Iris pigment epithelial cell (primary cell): ENCODE data around the gene IFNA8.
A peak's percentile ranks its signal among the peaks of the same experiment; 100 is the strongest.
"Not testable (repeated sequence)": the region's sequence is repeated elsewhere in the genome, so short reads cannot be mapped to it uniquely, and the experiment has no call there.

ENCODE experiments used
- DNase-seq: peaks from one replicate; pipeline ENCODE4 v3.0.0-alpha.2; 2011; ENCODE audit warnings: low read depth

The IFNA8 gene

GRCh38 chr9:21429191-21429590 is 20.3 kb downstream of the IFNA8 start:
- no peak for DNase-seq

DNA sequence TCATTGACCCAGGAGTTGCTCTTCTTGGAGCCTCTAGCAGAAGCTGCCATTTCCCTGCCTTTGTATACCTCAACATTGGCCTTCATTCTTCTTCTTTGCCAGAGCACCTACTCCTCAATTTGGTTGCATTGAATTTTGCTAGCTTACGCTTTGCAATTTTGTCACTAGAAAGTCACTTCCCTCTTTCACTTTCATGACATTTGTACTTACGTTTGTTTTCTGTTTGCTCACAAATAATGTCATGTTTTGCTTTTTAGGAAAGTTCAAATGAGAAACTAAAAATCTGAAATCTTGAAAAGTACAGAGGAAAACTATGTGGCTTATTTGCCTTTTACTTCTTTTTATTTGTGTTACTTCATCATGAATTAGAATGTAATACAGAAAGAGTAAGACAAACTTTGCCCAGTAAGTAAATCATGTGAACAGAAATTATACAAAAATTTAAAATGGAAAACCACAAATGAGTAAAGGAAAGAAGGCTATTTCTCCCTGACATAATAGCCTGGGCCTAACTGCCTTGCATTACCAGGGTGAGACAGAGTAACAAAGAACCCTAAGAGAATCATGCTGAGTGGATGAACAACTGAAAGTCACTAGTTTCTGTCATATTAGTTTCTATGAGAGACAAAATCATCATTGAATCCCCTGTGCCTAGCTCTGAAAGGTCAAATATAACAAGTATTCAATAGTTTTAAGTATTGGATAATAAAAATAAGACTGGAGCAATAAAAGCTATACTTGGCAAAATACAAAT is 23.9 kb downstream of the IFNA8 start:
- DNase-seq: no peak

DNA sequence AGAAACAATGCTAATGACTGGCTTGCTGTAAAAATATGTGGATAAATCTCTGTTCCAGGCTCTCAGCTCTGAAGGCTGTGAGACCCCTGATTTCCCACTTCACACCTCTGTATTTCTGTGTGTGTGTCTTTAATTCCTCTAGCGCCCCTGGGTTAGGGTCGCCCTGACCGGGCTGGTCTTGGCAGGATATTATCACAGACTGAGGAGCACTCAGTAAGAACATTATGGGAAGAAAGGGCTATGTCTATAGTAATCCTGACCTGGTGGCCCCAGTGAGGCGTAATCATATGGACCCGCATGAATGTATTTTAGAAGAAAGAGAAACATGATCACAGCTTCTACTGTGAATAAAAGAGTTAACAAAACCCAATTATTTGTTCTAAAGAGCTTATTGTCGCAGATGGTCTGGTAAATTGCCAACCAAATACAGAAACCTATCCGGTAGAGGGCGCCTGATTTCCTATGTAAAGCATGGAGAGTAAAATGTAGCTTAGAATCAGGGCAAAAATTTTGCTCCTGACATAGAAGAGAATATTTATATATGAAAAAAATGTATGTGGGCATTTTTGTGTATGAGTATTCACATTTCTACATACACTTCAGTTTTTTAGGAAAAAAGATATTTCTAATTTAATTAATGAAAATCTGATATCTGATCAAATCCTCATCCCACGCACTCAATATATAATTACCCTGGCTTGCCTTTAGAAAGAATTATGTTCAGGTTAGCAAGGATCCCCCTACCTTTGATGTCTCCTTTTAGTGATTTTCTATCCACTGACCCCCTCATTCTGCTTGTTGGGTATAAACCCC is 25.5 kb downstream of the IFNA8 start:
- peak; percentile 72 for DNase-seq

- not testable (repeated sequence) for DNase-seq
Measured at GRCh38 chr9:21435015-21435383, 26.1 kb downstream of the IFNA8 start.

DNA sequence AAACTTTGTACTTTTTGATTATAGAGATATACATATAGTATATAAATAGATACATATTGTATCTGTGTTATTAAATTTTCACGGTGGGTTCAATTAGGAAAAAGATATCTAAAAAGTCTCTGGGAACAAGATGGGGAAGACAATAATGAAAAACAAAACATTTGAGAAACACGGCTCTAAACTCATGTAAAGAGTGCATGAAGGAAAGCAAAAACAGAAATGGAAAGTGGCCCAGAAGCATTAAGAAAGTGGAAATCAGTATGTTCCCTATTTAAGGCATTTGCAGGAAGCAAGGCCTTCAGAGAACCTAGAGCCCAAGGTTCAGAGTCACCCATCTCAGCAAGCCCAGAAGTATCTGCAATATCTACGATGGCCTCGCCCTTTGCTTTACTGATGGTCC is 31.2 kb downstream of the IFNA8 start, which contains the start of gene IFNA1:
Gene IFNA1, plus strand, starts transcription at position 301 of the 400 bp plus-strand sequence. Its CDS starts 69 bp downstream, at position 370.
- no peak for DNase-seq

DNA sequence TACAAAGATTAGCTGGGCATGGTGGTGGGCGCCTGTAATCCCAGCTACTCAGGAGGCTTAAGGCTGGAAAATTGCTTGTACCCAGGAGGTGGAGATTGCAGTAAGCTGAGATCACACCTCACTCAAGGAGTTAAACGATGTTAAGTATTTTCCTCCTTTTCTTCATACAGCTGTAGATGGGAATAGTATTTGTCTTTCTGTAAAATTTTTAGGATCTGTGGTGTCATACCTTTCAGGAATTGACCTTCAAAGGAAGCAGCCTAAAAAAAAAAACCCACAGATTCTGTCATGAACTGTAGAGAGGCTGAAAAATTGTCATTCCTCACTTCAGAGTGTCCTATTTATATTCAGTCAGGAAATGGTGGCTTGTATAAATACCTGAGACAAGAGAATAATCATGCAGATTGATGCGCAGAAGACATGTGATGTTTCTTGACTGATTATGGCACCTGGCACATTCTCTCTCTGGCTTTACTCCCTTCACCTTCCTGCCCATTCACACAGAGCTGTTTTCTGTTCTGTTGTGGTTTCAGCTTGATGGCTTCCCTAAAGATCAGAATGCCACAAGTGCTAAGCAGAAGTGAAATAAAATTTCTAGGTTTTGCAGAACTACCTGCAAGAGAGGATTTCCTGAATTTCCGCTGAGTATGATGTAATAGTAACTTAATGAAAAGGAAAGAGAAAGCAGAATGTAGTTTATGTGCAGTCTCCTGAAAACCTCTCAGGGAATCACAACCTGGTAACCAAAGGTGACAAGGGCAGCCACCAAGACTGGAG is 35.1 kb downstream of the IFNA8 start:
- DNase-seq: no peak

DNA sequence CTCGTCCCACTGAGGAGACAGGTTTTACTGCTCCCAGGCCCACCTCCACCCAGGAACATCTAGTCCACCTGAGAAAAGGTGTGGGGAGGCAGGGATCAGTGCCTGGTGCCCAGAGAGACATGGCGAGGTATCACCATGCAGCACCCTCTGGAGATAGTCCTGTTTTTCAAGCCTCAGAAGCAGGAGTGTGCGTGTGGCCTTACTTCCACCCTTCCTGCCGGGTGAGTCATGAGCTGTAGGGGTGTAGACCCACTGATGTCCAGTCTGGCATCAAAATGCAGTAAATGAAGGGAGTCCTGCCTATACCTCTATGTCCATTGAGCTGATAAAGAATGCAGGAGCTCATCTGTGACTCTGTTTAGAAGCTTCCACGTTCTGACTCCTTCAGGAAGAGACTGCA is 40.4 kb downstream of the IFNA8 start:
- DNase-seq: not testable (repeated sequence)

DNA sequence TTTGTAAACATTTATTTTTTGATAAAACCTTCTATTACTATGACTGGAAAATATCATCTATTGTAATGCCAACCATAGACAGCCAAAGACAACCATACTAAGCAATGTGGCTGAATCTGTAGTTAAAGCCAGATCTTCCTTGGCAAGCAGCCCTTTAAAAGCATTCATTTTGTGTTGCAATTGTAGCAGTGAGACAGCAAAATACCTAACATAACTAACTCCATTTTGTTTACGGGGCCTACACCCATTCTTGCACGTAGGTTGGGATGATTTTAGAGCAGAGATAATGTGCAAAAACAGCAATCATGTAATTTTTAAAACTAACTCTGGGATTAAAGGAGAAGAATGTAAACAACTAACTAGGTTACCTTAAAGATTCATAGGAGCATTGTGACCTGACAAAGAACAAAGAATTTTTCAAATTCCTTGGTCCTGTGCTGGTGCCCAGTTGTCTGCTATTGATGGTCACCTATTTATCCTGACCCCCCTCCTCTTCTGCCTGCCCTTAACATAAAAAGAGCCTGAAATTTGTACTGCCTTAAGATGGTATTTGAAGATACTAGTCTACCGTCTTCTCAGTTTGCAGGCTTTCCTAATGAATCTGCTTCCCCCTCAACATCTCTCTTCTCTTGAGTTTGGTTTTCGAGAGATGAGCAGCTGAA is 41.9 kb downstream of the IFNA8 start:
- peak; percentile 62 for DNase-seq

DNA sequence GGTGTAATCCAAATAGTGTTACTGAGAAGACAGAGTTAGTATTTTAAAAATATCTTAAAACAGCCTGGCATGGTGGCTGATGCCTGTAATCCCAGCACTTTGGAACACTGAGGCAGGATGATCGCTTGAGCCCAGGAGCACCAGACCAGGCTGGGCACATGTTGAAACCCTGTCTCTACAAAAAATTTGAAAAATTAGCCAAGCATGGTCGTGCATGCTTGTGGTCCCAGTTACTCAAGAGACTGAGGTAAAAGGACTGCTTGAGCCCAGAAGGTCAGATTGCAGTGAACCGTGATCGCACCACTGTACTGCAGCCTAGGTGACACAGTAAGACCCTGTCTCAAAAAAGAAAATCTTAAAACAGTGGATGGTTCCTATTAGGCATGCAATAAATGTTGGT is 43.8 kb downstream of the IFNA8 start:
- no peak for DNase-seq

- DNase-seq: peak; percentile 55
Measured at GRCh38 chr9:21454149-21454548, 45.2 kb downstream of the IFNA8 start.

DNA sequence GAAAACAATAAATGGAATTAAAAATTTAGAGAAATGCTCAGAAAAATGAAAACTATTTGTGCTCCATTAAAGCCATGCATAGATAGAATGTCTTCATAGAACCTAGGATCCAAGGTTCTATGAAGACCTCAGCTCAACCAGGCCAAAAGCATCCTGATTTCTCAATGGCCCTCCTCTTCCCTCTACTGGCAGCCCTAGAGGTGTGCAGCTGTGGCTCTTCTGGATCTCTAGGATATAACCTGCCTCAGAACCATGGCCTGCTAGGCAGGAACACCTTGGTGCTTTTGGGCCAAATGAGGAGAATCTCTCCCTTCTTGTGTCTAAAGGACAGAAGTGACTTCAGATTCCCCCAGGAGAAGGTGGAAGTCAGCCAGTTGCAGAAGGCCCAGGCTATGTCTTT is 46.4 kb downstream of the IFNA8 start:
- DNase-seq: peak; percentile 39
